Activated naive CD8-positive, alpha-beta T cell treated with anti-CD3 and anti-CD28 coated beads, Interleukin-2, amount 50 U/mL, for 16 hours (primary cell): ENCODE measurements around the gene GPM6B.

Experiments
- DNase-seq: peaks from one replicate; pipeline ENCODE4 v3.0.0-alpha.2; 2020; ENCODE audit warnings: low read depth, low spot score

Gene GPM6B

DNA sequence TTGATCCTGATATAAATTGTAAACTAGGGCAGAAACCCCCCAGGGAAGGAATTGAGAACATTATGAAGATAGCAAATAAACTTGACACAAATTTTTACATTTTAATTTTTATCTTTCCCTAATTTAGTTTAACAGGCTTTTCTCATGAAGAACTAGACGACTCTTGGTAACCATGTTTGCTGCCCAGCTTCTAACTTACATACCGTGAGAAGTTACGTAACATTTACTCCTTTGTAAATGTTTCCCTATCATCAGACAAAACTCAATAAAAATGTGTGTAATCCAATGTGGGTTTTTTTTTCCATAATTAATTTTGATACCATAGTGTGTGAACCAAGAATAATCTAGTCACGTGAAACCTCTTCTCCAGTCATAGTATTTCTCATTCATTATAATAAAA, 48.0 kb downstream of the GPM6B start:
- DNase-seq = no peak

DNA sequence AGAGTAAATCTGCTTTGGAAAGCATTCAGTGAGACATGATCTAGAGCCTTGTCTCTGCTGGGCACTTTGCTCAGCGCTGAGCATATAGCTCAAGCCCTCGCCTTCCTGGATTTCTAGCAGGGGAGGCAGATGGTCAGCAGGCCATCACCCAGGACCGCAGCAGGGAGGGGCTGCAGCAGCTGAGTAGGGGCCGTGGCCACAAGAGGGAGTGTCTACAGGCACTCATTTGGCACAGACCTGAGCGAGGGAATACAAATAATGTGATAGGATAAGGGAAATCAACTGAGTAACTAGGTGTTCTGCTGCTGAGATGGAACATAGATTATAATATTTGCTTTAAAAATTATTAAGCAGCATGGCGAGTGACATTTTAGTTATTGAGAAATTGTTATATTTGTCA, 52.1 kb downstream of the GPM6B start:
- DNase-seq = no peak

DNA sequence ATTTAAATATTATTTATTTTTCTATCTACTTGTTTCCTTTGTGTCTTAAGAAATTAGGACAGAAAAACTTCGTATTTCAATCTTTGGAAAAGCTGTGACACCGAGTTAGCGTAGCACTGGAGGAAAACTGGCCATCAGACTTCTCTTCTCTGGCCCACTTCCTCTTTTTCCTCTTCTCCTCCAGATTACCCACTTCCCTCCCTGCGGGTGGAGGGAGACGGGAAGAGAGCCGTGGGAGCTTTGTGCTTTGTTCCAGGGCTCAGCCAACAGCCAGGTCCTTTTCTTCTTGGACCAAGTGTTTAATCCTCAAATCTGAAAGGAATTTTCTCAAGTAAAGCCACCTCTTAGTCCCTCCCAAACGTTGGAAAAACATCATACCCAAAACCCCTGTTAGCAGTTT, 52.6 kb downstream of the GPM6B start:
- DNase-seq = no peak

DNA sequence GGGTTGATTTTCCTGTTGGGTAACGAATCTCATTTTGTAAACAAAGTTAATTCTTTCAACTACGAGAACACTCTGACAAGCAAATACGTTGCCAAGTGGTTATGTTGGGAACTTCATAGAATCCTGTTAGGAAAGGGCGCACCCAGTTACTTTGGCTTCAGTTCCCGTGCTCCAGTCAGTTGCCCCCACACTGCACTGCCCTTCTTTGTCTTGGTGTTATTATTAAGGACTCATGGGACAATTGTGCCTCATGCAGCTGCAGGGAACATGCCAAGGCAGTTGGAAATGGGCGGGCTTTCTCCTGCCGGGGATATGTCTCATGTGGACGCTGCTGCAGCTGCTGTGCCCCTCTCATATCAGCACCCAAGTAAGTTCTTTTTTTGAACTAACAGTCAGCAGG, 53.4 kb downstream of the GPM6B start:
- no peak for DNase-seq

DNA sequence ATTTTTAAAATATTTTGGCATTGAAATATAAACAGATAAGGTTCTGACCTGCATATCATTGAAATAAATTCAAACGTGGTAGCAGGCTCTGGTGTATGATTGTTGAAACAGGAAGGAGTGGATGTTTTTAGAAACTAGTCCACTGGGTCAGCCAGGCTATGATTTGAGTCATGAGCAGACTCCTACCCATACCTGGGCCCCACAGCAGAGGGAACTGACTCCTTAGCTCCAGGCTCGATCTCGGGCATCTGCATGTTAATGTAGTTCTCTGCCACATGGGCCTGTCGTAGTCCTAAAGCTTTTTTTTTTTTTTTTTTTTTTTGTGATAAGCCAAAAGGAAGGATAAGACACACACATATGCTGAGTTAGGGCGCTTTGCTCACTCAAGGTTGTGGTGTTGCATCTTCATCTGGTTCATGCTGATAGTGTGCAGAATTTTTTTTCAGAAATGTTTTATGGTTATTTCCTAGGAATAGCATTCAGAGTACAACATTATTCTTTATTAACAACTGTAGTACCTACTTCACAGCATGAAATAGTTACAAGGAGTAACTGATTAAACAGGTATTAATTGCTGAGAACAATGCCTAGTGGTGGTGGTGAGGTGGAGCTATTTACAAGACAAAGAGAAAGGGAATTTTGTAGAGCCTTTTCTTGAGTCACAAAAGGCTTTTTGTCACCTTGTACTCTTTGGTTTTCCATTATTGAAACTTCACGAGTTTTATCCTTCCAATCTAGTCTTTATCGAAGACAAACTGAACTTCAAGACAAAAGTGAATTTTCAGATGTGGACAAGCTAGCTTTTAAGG, 55.1 kb downstream of the GPM6B start:
- no peak for DNase-seq

DNA sequence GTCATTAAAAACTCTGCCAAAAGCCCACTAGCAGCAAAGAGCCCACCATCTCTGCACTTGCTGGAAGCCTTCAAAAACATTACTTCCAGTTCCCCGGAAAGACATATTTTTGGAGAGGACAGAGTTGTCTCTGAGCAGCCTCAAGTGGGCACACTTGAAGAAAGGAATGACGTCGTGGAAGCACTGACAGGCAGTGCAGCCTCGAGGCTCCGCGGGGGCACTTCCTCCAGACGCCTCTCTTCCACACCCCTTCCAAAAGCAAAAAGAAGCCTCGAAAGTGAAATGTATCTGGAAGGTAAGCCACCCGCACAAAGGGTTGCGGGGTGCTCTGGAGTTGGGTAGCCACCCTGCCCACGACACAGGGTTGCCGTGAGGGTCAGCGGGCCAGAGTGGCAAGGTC, 56.5 kb downstream of the GPM6B start:
- DNase-seq = no peak

DNA sequence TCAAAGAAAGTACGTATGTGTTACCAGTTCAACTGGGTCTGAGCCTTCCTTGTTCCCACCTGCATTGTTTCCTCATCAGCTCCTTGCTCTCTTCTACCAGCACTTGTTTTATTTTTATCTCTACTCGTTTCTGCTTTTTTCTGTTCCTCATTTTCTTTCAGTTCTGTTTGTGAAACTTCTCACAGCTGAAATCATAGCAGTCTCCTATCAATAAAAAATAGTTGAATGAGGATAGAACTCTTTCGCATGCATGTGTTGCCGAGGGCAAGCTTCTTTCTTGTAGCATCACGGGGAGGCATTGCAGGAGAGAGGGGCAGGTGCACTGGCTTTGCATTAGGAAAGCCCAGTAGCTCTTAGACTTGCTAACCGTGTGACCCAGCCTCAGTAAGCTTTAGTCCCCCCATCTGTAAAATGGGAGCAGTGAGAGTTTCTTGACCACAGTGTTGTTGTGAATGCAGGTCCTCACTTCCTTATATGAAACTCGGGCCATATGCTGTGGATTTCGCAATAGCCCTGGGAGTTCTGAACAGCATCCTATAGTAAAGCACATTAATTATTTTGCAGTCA, 57.7 kb downstream of the GPM6B start:
- DNase-seq = no peak

DNA sequence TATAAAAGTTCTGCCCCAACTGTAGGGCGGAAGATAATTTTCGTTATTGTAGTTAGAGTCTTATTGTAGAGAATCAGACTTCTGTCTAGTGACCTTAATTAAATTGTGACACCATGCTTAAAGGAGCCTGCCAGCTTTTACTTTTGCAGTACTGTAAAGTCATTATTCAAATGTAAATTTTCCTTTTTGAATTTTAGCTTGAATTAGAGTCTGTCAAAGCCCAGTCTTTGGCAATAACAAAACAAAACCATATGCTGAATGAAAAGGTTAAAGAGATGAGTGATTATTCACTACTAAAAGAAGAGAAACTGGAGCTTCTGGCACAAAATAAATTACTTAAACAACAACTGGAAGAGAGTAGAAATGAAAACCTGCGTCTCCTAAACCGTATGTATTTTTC, 60.5 kb downstream of the GPM6B start:
- no peak for DNase-seq

DNA sequence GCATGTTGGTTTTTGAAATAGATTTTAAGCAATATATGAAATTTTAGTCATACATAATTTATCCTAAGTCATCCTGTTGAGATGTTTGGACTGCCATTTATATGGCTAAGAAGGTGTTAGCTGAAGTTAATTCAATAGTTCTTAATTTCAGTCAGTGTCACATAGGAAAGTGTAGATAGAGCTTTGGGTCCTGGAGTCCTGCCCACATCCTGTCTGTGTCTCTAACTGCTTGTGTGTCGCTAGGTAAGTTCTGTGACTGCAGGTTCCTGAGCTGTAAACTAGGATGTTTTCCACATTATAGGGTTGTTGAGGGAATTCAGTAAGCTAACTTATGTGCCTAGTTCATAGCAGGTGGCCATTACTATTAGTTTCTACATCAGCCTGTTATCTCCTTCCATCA, 61.6 kb downstream of the GPM6B start:
- DNase-seq = no peak

DNA sequence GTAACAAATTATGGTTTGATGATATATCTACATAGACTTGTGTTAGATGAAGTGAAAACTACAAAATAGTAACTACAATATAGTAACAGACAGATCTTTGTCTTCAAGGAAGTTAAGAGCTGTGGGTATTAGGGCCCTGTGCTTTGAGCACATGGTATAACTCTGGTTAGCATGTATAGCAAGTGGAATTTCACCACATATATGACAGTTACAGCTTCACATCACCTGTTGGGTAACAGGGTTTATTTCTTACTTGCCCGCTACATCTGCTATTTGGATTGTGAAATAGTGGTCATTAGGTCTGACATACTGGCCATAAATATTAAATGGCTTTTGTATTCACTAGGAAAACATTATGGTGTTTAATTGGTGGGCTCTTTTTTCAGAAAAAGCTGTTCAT, 62.1 kb downstream of the GPM6B start:
- no peak for DNase-seq

DNA sequence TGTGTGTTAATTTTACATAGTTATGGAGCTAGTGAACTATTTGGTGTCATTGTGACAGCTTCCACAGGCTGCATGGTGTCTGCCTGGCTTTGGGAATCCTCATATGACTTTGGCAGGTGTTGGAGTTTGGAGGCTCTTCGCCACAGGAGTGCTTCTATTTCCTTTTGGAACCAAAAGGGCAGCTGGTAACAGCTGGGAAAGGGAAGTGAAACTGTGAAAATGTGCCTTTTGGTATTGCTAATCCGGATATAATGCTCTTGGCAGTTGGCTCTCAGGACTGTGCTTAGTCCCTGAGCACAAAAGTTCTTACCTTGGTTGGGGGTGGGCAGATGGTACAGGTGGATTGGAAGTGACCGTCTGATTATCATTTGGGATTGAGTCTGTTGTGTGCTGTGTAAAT, 64.2 kb downstream of the GPM6B start:
- no peak for DNase-seq

DNA sequence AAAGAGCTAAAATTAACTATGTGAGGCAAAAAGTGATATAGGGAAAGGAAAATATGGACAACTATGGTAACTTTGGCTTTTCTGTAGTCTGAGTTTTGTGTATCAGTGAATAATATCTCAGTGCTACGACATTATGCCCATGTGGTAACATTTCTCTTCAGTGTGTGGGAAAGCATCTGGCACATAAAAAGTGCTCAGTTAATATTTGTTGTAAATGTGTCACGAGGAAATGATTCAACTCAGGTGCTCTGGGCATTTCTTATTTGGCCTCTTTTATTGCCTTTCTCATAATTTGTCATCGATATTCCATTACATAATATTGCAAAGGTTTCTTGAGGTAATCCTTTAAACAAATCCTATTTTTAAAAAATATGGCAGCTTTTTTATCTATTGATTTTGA, 64.8 kb downstream of the GPM6B start:
- DNase-seq = no peak

DNA sequence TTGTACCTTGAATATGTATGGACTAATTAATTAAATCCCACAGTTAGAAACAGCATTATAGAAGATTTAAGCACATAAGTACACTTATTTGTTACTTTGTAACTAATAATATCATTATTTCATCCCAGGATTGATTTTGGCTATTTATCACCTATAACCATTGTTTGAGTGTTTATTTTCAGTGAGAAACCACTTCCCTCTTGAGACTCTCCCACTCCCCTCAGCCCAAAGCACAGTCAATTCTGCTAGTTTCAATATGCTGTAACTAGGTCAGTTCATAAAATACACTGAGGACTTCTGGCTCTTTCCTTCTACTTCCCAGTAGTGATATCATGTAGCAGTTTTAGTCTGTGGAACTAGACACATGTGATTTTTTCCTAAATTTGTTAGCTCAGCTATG, 66.1 kb downstream of the GPM6B start:
- DNase-seq = no peak

DNA sequence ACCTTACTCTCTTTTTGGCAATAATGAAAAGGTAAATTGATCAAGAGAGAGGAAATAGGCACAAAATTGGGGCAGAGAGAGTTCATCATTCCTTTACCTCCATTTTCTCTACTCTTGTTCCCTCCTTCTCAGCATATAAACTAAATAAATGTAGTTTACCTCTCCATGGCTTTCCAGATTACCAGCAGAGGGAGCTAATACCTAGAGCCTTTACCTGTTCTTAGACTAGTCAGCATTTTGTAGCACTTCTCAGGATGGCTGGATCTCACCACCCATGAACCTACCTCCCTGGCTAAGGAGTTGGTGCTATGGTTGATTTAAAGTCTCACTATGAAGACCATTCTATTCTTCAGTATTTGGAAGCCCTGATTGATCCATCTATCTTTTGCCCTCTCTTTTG, 66.7 kb downstream of the GPM6B start:
- no peak for DNase-seq

DNA sequence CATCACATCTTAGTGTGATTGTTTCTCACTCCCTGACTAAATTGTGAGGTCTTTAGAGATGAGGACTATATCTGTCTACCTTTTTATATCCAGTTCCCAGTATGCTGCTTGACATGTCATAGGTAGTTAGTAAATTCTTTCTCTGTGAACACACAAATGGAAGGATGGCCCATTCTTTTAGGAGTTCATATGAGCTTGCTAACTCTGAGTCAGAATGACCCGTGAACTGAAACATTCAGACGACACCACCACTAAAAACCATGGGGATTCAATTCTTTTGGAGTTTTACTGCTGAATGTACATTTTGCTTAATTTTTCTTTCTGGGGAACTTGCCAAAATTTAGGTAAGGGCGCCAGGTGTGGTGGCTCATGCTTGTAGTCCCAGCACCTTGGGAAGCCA, 68.4 kb downstream of the GPM6B start:
- DNase-seq = no peak

DNA sequence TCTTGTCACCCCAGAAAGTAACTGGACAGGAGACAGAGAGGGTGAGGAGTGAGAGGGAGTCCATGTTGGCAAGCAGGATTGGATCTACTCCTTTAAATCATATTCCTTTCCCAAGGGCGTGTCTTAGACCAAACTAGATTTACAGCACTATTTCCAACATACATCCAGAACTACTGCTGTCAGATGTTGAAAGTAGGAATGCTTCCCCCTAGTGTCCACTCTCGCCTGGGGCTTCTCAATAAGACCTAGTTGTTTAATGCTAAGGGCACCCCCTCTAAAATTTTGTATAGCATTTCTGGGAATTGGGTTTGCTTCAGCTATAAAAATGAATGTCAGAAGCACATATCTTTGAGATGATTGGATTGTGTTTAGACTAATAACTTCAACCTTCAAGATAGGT, 69.1 kb downstream of the GPM6B start:
- DNase-seq = no peak

DNA sequence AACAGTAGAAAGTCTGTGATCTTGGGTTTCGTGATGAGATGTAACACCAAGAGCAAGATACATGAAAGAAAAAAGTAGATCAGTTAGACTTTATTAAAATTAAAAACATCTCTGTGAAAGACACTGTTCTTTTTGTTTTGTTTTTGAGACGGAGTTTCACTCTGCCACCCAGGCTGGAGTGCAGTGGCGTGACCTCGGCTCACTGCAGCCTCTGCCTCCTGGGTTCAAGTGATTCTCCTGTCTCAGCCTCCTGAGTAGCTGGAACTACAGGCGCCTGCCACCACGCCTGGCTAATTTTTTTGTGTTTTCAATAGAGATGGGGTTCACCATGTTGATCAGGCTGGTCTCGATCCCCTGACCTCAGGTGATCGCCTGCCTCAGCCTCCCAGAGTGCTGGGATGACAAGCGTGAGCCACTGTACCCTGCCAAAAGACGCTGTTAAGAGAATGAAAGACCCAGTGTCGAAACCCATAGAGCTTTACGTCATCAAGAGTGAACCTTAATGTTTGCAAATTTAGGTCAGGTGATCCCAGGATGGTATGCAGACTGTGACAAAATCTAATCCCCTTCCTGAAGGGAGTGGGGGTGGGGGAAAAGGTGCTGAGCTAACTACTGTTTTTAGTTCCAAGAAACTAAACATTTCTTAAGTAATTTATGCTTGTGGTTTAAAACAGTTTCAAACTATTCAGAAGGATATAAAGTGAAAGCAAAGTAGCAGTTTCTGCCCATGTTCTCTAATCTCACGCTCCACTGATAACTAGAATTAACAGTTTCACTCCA, 74.3 kb downstream of the GPM6B start:
- DNase-seq = no peak

DNA sequence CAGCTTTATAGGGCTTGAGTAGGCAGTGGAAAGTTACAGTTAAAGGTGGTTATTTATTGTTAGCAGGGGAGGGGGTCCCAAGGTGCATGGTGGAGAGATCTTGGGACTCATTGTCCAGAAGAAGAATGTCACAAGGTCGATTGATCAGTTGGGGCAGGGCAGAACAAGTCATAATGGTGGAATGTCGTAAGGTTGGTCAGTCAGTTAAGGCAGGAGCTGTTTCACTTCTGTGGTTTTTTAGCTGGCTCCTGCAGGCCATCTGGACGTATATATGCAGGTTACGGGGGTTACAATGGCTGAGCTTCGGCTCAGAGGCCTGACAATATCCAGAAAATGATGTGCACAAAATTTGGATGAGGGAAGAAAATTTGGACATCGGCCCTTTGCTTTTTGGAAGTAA, 75.2 kb downstream of the GPM6B start:
- DNase-seq = no peak

DNA sequence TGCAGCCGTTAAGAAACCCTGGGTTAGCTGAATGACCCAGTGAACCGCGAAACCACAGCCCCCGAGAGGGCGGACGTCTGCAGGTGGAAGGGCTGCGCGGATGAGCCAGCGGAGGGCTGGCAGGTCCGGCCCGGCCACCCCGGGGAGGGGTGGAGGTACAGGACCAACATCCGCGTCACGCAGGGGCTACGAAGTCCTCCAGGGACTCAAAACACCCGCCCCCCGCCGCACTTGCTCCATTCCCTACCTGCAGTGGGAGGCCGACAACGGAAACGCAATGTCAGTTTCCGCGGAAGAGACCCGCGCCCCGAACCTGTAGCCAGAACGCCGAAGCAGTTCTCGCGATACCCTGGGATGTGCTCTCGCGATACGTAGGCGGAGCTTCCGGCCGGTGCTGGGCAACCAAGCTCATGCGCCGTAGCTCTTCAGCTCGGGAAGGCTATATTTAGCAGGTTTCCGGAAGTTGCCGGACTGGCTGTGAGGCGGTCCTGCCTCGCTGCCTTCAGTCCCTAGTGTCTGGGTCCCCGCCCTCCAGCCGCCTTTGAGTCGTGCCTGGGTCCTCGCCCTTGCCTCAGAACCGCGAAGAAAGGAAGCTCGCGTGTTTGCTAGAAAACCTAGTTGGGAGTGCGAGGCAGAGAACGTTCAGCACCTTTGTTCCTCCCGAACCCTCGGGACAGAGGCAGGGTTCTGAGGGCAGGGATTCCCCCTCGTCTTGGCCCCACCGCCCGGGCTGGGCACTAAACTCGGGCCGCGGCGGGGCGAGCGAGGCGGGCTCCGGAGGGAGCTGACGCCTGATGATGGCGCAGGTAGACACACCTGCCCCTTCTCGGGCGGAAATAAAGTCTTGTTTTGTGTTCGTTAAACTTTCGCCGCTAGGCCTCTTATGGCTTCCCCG, 82.4 kb downstream of the GPM6B start, which contains the start of the genes OFD1 and TRAPPC2:
OFD1 (plus strand) TSS at position 471 of the 895 bp plus-strand sequence; CDS start at position 795, 324 bp downstream.
TRAPPC2 (minus strand) TSS at position 343 of the 895 bp plus-strand sequence. CDS start 14,657 bp downstream, outside the sequence.
- peak; percentile 63 for DNase-seq

DNA sequence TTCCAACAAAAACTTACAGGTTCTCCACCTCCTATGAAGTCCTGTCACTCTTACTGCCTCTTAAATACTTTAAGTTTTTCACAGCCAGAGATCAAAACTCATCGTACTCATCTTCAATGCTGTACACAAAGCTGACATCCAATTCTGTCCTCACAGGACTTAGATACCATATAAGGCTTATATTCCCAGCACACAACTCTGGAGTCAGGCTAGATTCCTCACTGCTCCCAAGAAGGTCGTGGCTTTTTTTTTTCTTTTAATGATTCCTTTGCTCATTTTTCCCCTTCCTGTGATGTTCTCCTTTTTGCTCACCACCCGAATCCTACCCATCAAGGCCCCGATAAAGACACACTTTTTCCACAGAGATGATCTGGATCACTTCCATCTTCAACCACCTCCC, 83.4 kb downstream of the GPM6B start:
- no peak for DNase-seq

DNA sequence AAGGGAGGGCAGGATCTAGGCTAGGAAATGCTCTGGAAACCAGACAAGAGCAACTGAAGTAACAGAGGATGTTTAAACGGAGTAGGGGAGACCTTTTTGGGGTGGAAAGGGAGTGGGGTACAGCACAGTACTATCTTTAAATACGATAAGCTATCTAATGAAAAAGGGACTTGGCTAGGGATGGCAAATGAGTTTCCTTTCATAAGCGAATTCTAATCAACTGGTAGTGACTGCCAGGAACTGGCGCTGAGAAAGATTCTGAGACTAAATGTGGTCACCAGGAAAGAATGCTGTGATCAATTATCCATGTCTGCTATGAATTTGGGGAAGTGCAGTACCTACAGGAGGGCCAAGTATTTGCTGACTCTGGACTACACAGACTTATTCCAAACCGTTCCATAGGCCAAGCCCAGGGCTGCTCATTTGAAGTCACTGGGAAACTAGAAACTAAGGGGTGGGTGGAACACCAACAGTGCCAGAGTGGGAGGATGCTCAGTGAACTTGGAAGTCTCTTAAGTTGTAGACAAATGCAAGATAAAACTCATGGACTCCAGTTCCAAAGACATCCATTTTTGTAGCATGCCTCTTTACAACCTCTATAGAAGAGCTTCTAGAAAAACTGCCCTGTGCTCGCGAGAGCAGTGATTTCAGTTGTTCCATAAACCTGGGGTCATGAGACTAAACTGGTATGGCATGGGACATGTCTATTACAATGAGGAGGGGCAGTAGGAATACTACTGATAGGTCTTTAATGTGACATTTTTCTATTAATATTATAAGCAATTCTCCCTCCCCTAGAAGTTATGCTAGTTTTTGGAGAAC, 84.4 kb downstream of the GPM6B start:
- no peak for DNase-seq
